Measurements from ENCODE around the gene KLHL7.
"Not testable (repeated sequence)": the region's sequence is repeated elsewhere in the genome, so short reads cannot be mapped to it uniquely, and the experiment has no call there.

The KLHL7 gene

DNA sequence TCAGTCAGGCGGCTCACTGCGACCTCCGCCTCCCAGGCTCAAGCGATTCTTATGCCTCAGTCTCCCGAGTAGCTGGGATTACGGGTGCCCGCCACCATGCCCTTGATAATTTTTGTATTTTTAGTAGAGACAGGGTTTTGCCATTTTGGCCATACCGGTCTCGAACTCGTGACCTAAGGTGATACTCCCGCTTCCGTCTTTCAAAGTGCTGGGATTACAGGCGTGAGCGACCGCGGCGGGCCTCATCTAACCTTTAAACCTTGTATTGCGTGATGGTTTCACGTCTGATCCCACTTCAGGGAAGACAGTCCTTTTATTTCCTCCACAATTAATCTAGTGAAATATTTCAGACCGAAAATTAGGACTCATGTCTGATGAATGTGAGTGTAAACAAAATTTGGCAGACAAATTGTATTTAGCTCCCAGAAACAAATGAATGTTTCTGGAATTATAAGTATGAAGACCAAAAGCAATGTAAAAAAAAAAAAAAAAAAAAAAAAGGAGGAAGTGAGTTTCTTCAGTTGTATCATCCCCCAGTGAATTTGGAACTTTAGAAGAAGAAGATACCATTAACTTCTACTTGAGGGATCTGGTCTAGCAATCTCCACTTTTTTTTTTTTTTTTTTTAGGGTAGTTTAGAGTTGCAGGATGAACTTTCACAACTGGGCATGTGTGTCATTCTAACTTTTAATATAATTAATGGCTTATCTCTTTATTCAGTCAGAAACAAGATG is 77.9 kb downstream of the KLHL7 start:
- no peak for DNase-seq (ENCODE audit: low read depth in 2 of 2)

DNA sequence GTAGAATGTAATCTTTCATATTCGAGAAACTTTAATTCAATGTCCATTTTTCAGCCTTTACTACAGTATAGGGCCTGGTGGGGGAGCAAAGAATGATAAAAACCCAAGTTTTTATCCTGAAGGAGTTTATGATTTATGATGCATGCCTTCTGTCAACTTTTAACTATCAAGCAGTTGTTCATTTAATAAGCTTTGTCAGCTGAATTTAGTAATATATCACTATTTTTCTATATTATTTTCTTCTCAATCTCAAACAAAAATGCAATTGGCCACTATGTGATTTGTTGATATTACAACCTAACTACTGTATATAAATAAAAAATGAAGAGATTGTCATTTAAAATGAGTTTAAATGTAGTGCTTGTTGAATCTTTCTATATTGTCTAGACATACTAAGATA is 78.7 kb downstream of the KLHL7 start:
- no peak for DNase-seq (ENCODE audit: low read depth in 2 of 2)

DNA sequence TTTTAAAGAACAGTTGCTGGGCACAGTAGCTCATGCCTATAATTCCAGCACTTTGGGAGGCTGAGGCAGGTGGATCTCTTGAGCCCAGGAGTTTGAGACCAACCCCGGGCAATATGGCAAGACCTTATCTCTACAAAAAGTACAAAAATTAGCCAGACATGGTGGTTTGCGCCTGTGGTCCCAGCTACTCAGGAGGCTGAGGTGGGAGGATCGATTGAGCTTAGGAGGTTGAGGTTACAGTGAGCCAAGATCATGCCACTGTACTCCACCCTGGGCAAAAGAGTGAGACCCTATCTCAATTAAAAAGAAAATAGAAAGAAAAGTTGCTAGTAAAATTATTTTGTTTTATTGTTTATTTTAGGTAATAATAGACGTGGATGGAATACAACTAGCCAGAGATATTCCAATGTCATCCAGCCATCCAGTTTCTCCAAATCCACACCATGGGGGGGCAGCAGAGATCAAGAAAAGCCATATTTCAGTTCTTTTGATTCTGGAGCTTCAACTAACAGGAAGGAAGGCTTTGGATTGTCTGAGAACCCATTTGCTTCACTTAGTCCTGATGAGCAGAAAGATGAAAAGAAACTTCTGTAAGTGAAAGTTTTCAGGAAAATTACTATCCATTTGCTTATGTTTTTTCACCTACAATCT is 79.2 kb downstream of the KLHL7 start:
- no peak for DNase-seq (ENCODE audit: low read depth in 2 of 2)

DNA sequence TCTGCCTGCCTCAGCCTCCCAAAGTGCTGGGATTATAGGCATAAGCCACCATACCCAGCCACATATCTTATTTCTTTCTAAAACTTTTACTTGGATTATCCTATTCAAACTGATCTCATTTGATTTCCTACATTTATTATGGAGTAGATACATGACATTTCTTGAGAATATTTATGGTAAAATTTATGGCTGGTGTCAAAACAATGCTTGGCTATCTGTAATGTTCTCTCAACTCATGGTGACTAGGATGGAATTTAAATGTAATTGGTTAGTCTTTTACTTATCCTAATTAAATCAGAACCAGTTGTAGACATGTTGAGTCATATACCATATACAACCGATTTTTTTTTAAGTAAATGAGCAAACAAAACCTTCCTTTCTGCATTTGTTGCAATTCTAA is 80.4 kb downstream of the KLHL7 start:
- no peak for DNase-seq (ENCODE audit: low read depth in 2 of 2)

DNA sequence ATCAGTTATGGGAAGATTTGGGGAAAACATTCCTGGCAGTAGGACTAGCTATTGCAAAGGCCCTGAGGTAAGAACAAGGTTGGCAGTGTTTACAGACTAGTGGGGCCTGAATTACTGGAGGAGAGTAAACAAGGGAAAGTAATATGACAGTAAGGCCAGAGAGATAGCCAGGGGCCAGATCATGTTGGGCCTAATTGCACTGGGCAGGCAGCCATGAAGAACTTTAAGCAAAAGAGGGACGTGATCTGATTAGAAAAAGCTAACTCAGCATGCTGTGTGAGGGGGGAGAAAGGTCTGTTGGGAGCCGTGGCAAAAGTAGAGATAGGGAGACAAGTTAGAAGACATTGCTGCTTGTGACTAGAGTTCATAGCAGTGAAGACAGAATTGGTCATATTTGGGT is 85.4 kb downstream of the KLHL7 start:
- DNase-seq (ENCODE audit: low read depth in 2 of 2) = no peak

DNA sequence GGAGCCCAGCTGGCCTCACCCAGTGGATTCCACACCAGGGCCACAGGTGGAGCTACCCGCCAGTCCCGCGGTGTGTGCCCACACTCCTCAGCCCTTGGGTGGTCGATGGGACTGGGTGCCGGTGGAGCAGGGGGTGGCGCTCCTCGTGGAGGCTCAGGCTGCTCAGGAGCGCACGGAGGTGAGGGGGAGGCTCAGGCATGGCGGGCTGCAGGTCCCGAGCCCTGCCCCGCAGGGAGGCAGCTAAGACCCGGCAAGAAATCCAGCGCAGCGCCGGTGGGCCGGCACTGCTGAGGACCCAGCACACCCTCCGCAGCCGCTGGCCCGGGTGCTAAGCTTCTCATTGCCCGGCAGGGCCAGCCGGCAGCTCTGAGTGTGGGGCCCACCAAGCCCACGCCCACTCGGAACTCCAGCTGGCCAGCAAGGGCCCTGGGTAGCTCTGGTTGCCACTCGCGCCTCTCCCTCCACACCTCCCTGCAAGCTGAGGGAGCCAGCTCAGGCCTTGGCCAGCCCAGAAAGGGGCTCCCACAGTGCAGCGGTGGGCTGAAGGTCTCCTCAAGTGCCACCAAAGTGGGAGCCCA is 88.2 kb downstream of the KLHL7 start:
- not testable (repeated sequence) for DNase-seq (ENCODE audit: low read depth in 2 of 2)

DNA sequence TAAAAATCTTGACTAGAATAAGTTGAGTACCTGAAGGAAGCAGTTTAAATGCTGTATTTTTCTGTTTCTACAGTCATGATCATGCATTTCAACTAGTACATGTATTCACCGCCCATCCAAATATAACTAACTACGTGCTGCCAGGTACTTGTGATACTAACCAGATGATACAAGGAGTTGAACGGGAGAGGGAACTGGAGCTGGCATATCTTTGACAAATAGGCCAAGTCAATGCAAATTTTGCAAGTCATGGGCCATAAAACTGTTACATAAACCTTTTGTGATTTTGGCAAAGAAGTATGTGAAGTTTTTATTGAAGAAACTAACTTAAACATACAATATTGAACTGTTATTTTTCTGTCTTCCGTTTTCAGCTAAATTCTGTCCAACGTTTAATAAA is 90.7 kb downstream of the KLHL7 start:
- no peak for DNase-seq (ENCODE audit: low read depth in 2 of 2)

DNA sequence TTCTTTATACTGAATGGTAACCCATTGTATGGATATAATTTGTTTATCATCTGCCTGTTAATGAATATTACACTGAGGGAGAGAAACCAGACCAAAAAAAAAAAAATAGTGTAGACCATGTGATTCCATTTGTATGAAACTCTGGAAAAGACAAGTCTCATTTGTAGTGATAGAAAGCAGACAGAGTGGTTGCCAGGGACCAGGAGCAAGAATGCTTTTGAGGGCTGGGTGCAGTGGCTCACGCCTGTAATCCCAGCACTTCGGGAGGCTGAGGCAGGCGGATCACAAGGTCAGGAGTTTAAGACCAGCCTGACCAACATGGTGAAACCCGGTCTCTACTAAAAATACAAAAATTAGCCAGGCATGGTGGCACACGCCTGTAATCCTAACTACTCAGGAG is 92.2 kb downstream of the KLHL7 start:
- DNase-seq (ENCODE audit: low read depth in 2 of 2) = not testable (repeated sequence)

DNA sequence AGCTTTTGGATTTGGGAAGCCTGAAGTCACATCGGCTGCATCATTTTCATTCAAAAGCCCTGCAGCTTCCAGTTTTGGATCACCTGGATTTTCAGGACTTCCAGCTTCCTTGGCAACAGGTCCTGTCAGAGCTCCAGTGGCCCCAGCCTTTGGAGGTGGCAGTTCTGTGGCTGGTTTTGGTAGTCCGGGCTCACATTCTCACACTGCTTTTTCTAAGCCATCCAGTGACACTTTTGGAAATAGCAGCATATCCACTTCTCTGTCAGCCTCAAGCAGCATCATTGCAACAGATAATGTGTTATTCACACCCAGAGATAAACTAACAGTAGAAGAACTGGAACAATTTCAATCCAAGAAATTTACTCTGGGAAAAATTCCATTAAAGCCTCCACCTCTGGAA is 94.7 kb downstream of the KLHL7 start:
- no peak for DNase-seq (ENCODE audit: low read depth in 2 of 2)

DNA sequence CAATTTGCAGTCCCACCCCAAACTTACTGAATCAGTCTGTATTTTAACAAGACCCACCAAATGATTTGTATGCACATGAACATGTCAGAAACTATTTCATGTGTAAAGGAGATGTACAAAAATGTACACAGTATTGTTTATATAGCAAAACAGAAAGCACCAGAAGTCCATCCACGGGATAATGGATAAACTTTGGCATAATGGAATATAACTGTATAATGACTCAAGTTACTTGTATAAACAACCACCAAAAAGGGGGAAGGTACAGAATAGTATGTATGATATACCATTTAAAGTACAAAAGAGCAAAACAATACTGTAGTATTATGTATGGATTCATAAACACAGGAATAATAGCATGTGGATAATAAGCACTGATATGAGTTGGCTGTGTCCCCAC is 98.7 kb downstream of the KLHL7 start:
- no peak for DNase-seq (ENCODE audit: low read depth in 2 of 2)

DNA sequence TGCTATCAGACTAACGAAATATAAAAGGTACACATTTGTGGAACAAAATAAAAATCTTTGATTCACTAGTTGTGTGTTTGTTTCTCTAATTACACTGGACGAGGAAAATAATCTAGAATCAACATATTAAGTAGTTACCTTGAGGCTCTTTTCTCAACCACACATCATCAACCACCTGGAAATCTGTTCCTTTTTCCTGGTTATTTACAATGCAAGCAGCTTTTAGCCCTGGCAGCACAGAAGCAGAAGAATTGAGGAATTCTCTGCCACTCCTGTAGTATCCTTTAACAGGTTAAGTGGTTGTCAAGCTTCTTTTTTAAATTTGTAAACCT is 100.0 kb downstream of the KLHL7 start:
- DNase-seq (ENCODE audit: low read depth in 2 of 2) = no peak

DNA sequence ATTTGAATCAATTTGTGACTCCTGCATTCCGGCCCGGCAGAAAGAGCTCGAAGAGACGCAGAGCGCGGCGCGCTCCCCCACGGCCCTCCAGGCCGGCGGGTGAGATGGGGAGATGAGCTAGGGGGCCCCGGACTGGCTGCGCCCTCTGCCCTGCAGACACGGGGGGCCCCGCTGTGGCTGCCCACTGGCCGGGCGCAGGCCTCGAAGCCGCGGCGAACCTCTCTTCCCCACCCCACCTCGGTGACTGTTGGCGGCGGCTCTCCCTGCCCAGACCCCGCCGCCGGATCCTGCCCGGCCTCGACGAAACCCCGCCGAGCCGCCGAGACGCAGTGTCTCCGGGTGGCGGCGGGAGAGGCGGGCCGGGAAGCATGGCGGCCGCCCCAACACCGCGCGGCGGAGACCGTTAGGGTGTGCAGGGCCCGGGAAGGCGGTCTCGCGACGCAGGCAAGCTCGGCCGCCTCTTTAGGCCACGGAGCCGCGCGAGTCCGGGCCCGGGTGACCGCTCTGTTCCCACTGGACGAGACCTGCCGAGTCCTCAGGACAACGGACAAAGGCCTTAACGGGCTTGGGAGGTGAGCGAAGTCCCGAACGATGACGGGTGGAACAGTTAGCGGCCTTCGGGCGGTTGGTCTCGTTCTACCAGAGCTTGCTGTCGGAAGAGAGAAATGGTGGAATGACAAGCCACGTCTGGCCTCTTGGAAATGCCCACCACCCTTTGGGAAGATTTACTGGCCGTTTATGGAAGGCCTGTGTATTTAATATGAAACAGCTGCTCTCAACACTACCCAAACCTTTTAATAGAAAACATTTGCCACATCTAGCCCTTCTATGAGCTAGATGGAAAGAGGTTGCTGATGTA is 100.6 kb downstream of the KLHL7 start:
- DNase-seq (ENCODE audit: low read depth in 2 of 2) = no peak

DNA sequence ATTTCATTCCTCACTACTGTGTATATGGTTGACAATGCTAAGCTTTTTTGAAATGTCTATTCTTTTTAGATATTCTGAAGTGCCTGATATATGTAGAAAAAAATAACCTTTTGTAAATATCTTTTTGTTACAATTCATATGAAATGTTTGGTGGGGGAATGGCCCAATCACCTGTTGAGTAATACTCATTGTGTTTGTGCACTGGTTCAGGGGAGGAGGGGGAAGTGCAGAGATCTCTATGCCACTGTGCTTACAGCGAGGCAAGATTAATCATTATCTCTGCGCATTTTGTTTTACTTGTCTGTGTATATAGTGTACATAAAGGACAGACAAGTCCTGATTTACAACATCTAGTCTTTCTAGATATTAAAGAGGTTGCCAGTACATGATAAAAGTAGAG is 101.4 kb downstream of the KLHL7 start:
- DNase-seq (ENCODE audit: low read depth in 2 of 2) = no peak

DNA sequence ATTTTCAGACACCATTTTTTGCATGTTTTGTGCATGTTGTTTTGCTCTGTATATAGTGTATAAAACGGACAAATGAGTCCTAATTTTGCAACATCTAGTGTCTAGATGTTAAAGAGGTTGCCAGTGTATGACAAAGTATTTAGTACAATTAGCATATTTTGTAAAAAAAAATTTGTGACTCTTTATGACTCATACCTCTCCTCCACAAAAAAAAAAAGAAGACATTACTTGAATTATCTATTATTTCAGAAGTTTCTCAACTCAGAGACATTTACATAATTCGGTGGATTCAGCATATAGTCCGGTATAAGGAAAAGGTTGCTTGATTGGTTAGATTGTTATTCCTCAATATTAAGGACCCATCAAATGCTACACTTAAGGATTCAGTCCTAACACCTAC is 102.3 kb downstream of the KLHL7 start:
- no peak for DNase-seq (ENCODE audit: low read depth in 2 of 2)

DNA sequence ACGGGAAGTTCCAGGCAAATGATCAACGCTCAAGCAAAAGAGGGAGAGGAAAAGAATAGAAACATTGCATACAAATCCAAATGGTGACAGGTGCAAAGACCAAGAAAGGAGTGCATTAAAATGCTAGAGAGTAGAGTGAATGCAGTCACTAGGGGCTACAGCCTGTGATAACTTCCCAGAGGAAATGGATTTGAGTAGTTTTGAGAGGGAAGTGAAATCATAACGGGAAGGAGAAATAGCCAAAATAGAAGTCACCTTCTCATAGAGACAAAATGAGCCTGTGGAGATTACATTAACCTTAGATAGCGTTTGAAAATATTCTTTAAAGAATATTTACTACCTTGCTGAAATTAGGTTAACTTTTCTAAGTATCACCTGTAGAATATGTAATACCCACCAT is 102.7 kb downstream of the KLHL7 start:
- DNase-seq (ENCODE audit: low read depth in 2 of 2) = no peak

DNA sequence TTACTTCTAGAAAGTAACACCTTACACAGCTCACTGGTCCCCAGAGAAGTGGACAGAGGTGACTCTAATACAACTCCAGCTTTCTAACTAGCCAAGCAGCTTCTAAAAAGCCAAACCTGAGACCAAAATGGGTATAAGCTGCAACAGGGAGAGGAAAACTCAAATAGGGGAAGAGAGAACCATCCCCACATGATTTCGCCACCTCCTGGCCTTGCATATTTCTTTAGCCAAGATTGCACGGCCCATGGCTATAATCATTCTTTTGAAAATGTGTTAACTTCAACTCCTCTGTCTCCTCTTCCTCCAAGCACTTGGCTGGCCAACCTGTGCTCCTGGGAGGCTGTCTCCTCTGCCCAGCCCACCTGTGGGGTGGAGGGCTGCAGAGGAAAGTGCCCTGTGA is 104.9 kb downstream of the KLHL7 start:
- DNase-seq (ENCODE audit: low read depth in 2 of 2) = no peak

DNA sequence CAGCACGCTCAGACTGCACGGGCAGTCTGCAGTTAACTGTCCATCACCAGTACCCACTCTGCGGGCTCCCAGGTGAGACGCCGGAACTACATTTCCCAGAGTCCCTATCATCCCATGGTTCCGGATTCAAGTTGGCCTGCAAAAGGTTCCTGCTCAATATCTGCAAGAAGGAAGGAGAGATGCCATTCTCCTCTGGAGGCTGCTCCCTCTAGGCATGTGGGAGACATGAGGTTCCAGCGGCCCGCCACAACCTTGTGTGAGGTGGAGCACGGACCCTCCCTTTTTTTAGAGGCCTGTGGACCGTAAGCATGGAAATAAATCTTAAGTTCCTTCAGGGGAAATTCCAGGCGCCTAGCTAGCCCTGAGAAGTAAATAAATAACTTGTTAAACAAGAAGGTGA is 106.0 kb downstream of the KLHL7 start:
- DNase-seq (ENCODE audit: low read depth in 2 of 2) = no peak

DNA sequence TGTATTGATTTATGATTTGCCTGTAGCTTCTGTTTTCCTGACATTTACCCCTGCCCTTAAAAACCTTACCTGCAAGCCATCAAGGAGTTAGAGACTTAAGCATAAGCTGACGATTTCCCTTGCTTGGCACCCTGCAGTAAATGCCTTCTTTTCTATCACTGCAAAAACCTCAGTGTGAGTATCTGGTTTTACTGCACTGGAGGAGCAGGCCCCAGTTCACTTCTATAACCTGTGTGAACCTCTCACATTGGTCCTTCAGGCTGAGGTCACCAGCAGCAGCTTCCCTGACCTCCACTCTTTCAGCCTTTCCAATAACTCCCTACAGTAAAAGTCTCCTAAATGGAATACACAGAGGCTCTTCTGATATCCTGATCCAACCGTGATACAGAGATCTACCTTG is 106.8 kb downstream of the KLHL7 start:
- DNase-seq (ENCODE audit: low read depth in 2 of 2) = no peak

DNA sequence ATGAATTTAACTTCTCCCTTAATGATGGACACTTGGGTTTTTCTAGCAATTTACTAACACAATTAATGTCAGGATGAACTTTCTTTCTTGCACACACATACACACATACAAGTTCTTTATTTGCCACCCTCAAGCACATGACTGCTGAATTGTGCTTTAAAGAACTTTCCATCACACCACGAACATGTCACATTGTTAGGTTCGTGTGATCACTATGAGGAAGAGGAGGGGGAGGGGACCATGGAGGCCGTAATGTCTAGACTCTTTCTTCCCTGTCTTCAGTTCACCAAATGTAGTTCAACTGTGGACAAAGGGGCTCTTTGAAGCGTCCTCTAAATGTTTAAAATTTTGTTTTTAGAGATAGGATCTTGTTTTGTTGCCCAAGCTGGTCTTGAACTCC is 107.3 kb downstream of the KLHL7 start:
- DNase-seq (ENCODE audit: low read depth in 2 of 2) = no peak

DNA sequence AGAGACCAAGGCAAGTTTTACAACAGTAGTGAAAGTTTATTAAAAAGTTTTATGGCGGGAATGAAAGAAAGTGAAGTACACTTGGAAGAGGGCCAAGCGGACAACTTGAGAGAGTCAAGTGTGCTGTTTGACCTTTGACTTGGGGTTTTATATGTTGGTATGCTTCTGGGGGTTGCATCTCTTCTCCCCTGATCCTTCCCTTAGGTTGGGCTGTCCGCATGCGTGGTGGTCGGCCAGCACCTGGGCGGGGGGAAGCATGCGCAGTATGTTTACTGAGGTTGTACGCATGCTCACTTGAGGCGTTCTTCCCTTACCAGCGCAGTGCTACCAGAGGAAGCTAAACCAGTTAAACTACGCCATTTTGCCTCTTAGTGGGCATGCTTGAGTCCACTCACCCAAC is 108.2 kb downstream of the KLHL7 start:
- no peak for DNase-seq (ENCODE audit: low read depth in 2 of 2)

DNA sequence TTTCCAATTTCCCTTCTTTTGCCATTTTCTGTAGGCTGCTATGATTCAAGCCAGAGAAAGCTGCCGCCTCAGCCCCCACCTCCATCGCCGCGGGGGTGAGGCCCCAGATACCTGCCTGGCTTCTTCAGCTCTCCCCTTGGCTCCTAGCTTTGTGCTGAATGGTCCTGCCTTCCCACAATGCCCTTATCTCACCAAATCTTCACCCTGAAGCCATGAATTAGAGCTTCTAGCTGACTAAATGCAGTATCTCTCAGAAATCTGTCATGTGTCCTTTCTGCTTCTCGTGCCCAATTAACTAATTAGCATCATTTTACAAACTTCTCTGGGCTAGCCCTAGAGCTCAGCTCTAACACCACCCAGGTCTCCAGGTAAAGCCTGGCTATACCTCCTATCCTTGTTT is 108.8 kb downstream of the KLHL7 start:
- no peak for DNase-seq (ENCODE audit: low read depth in 2 of 2)

DNA sequence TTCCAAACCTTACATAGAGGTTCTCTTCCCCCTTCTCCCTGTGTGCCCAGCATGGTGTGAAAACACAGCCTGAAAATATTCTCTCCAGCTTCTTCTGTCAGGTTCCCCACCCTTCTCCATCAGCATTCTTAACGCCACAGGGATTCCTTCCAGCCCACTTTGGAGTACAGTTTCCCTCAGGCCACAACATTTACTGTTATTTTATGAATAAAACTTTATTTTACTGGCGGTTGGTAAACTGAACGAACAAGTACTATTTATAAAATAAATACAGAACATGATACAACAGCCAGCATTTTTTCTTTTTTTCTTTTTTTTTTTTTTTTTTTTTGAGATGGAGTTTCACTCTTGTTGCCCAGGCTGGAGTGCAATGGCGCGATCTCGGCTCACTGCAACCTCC is 109.4 kb downstream of the KLHL7 start:
- no peak for DNase-seq (ENCODE audit: low read depth in 2 of 2)

DNA sequence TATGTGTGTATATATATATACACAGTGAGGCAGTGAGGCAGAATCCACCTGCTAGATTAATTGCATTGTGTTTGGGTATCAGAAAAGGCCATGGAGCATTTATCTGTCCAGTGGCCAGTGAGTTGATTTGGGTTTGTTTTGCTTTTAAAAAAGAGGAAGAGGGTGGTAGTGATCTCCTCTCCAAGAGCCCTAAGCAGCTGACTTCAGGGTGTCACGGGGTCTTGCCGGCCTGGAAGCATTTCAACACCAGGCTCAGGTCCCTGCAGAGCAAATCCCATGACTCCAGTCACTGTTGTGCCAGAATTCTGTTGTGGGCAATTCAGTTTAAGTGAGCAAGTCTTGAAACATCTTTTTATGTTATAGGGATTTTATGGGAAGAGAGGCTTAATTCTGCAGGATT is 110.4 kb downstream of the KLHL7 start:
- DNase-seq (ENCODE audit: low read depth in 2 of 2) = no peak

All from stimulated activated CD4-positive, alpha-beta T cell treated with anti-CD3 and anti-CD28 coated beads, Interleukin-1b, Interleukin-23, amount 100 ng/mL, for 1 hour (primary cell).